Peyer's patch (tissue), 4 donors: ENCODE measurements around the gene PYURF. TPM values are rescaled to one million over a fixed set of nuclear protein-coding genes. Genes with fewer than 3 reads are reported as not detected.

Experiments
- DNase-seq, 3 donors: peaks; one replicate each; pipeline ENCODE4 v3.0.0-alpha.2; 2017 to 2019
- H3K27ac ChIP-seq, 4 donors: fragments of 200-600 bp; sonication (generic); one replicate each; pipeline ENCODE4 v1.5.1; 2016 to 2019
- H3K27me3 ChIP-seq, 2 donors: fragments of 200-600 bp; sonication (generic); one replicate each; pipeline ENCODE4 v1.5.1; 2019
- H3K36me3 ChIP-seq, 3 donors: fragments of 200-600 bp; sonication (generic); one replicate each; pipeline ENCODE4 v1.5.1; 2016 to 2019
- H3K4me1 ChIP-seq, 4 donors: fragments of 200-600 bp; sonication (generic); one replicate each; pipeline ENCODE4 v1.5.1; 2016 to 2019
- H3K4me3 ChIP-seq, 4 donors: fragments of 200-600 bp; sonication (generic); 1 replicate in 3 of 4; 2 replicates in 1 of 4; pipeline ENCODE4 v1.5.1; 2016 to 2019; ENCODE audit warnings: mild to moderate bottlenecking in 1 of 4
- H3K9me3 ChIP-seq, 4 donors: fragments of 200-600 bp; sonication (generic); one replicate each; pipeline ENCODE4 v1.5.1; 2016 to 2019; ENCODE audit warnings: mild to moderate bottlenecking in 1 of 4
- CTCF ChIP-seq, 6 experiments: fragments of 450-650 bp in 4 of 6; fragments of 200-600 bp in 2 of 6; sonication (generic) in 1 of 6; IDR thresholded peaks; one replicate each; pipeline ENCODE4 v1.5.1; 2017 to 2019; ENCODE audit warnings: antibody characterized with exemption in 6 of 6, mild to moderate bottlenecking in 3 of 6, moderate library complexity in 1 of 6
- POLR2A ChIP-seq, 2 donors: fragments of 450-650 bp; IDR thresholded peaks; one replicate each; pipeline ENCODE4 v1.5.1; 2017; ENCODE audit warnings: antibody characterized with exemption in 2 of 2, mild to moderate bottlenecking in 2 of 2, moderate library complexity in 2 of 2
- total RNA-seq, 4 donors: library from RNA; depleted of rRNA; stranded (reverse); fragments of >200 nt; gene quantifications; one replicate each; pipeline ENCODE4 v1.1.0, GENCODE V29; 2016

PYURF gene
- total RNA-seq, 4 donors from 2014 or later = 54.0 to 94.9 (median 67.2) TPM

- H3K27me3 ChIP-seq = no peaks in the 10 kb centered on the region
- H3K36me3 ChIP-seq = peaks cover 0 to 11% (median 0%) of the 10 kb centered on the region in 3 donors
- no peak overlapping the region for H3K27ac ChIP-seq
- H3K9me3 ChIP-seq = no peaks in the 10 kb centered on the region
- no peak for TF ChIP-seq CTCF (IDR thresholded peaks at IDR 0.05)
- TF ChIP-seq POLR2A (IDR thresholded peaks at IDR 0.05) = no peak
- DNase-seq = no peak
- H3K4me1 ChIP-seq = no peaks in the 10 kb centered on the region
- no peak overlapping the region for H3K4me3 ChIP-seq
Measured at GRCh38 chr4:88497859-88498409, 25.6 kb downstream of the PYURF start.

- no peak overlapping the region for H3K4me3 ChIP-seq
- H3K27ac ChIP-seq = no peak overlapping the region
- H3K4me1 ChIP-seq = no peaks in the 10 kb centered on the region
- DNase-seq = no peak
- H3K9me3 ChIP-seq = no peaks in the 10 kb centered on the region
- H3K36me3 ChIP-seq = peaks cover 0 to 9% (median 0%) of the 10 kb centered on the region in 3 donors
- TF ChIP-seq POLR2A (IDR thresholded peaks at IDR 0.05) = no peak
- TF ChIP-seq CTCF (IDR thresholded peaks at IDR 0.05) = no peak
- no peaks in the 10 kb centered on the region for H3K27me3 ChIP-seq
Measured at GRCh38 chr4:88489100-88489761, 34.3 kb downstream of the PYURF start.

- Histone ChIP-seq H3K36me3 (no peaks in the 10 kb centered on the region), H3K27ac (no peak overlapping the region), H3K27me3 (no peaks in the 10 kb centered on the region), H3K9me3 (no peaks in the 10 kb centered on the region), H3K4me1 (no peaks in the 10 kb centered on the region), H3K4me3 (no peak overlapping the region)
- DNase-seq = no peak
- no peak for TF ChIP-seq POLR2A (IDR thresholded peaks at IDR 0.05)
- no peak for TF ChIP-seq CTCF (IDR thresholded peaks at IDR 0.05)
Measured at GRCh38 chr4:88481537-88481936, 42.0 kb downstream of the PYURF start.

GRCh38 chr4:88478247-88478646 is 45.3 kb downstream of the PYURF start:
- TF ChIP-seq POLR2A (IDR thresholded peaks at IDR 0.05) (no peak), CTCF (IDR thresholded peaks at IDR 0.05) (no peak)
- H3K4me3 ChIP-seq = no peak overlapping the region
- no peak for DNase-seq
- no peaks in the 10 kb centered on the region for H3K36me3 ChIP-seq
- H3K27me3 ChIP-seq = no peaks in the 10 kb centered on the region
- no peaks in the 10 kb centered on the region for H3K4me1 ChIP-seq
- H3K9me3 ChIP-seq = no peaks in the 10 kb centered on the region
- H3K27ac ChIP-seq = no peak overlapping the region

- no peaks in the 10 kb centered on the region for H3K4me1 ChIP-seq
- H3K9me3 ChIP-seq = no peaks in the 10 kb centered on the region
- no peak overlapping the region for H3K27ac ChIP-seq
- no peaks in the 10 kb centered on the region for H3K36me3 ChIP-seq
- H3K4me3 ChIP-seq = no peak overlapping the region
- DNase-seq = no peak
- TF ChIP-seq POLR2A (IDR thresholded peaks at IDR 0.05) (no peak), CTCF (IDR thresholded peaks at IDR 0.05) (no peak)
- no peaks in the 10 kb centered on the region for H3K27me3 ChIP-seq
Measured at GRCh38 chr4:88477229-88477860, 46.2 kb downstream of the PYURF start.

Other genes with a start within 250 kb of the PYURF start
- 10 to 100 TPM in 2 of 4 donors, 1 to 10 TPM in 2; 7.0 to 75.1 (median 14.2) TPM for gene PPM1K, start 239.2 kb downstream of the PYURF start, total RNA-seq
- 10 to 100 TPM in 1 of 4 donors, 1 to 10 TPM in 3; 5.8 to 17.2 (median 9.5) TPM for gene HERC6, start 144.9 kb downstream of the PYURF start, total RNA-seq
- 10 to 100 TPM in 1 of 4 donors, 1 to 10 TPM in 3; 2.8 to 12.4 (median 4.0) TPM for gene HERC5, start 66.7 kb downstream of the PYURF start, total RNA-seq
- gene HERC3, start 68.7 kb upstream of the PYURF start, total RNA-seq = 10 to 100 TPM; 50.5 to 73.4 (median 57.4) TPM
- gene NAP1L5, start 174.1 kb upstream of the PYURF start, total RNA-seq = 1 to 10 TPM in 1 of 4 donors, under 1 TPM in 1, not detected in 2; 0.85 to 2.3 TPM